ENCODE measurements around the gene DSP. TPM values are rescaled to one million over a fixed set of nuclear protein-coding genes. Genes with fewer than 3 reads are reported as not detected.
A peak's percentile ranks its signal among the peaks of the same experiment; 100 is the strongest.

Gene DSP
- total RNA-seq, 1 experiment from 2014 or later: 109 TPM

- no peak for DNase-seq
- no peak overlapping the region for H3K27ac ChIP-seq
- no peak overlapping the region for H3K4me3 ChIP-seq
- intact Hi-C loops (cut with micrococcal nuclease; ENCODE audit: unreplicated experiment): no loop called here
- H3K27me3 ChIP-seq (ENCODE audit: insufficient read depth, low read depth): no peaks in the 10 kb centered on the region
- TF ChIP-seq EZH2 (IDR thresholded peaks at IDR 0.05; ENCODE audit: low read depth) (no peak), CTCF (conservative IDR thresholded peaks at IDR 0.05) (no peak)
- H3K36me3 ChIP-seq (ENCODE audit: low read depth): peaks cover 5% of the 10 kb centered on the region; the same call in 1 of the 2 replicates
- H3K4me2 ChIP-seq: no peak overlapping the region
- H4K20me1 ChIP-seq (ENCODE audit: insufficient read depth): no peaks in the 10 kb centered on the region
- no peaks in the 10 kb centered on the region for H3K9me3 ChIP-seq (ENCODE audit: insufficient read depth, low read depth)
- H3F3A ChIP-seq (ENCODE audit: insufficient read depth, low read depth): no peaks in the 10 kb centered on the region; the same call in 1 of the 2 replicates
- no TSS peak for BruUV-seq (replicated peaks)
- POLR2A ChIA-PET (ENCODE audit: unreplicated experiment): no interaction called here
- no peaks in the 10 kb centered on the region for H3K79me2 ChIP-seq (ENCODE audit: low read depth)
- H2AFZ ChIP-seq: no peak overlapping the region
- no peaks in the 10 kb centered on the region for H3K9me2 ChIP-seq (ENCODE audit: insufficient read depth)
- CTCF ChIA-PET: no interaction called here
- H3K4me1 ChIP-seq (replicated peaks; ENCODE audit: insufficient read depth): no peaks in the 10 kb centered on the region
These were observed 63.0 kb downstream of the DSP start for GRCh38 chr6:7604506-7604905.

- no peaks in the 10 kb centered on the region for H3K27me3 ChIP-seq (ENCODE audit: insufficient read depth, low read depth)
- H3K9me3 ChIP-seq (ENCODE audit: insufficient read depth, low read depth): no peaks in the 10 kb centered on the region
- peak; percentile 47 for DNase-seq
- CTCF ChIA-PET: interaction anchor here (0.6 to 1.9 kb wide), 6 partner anchors 23 to 766 kb away, joined by 3 to 13 read pairs (median 4); partner anchors contain the start of genes CAGE1 and RIOK1
- peak overlapping the region; percentile 50; the same call in 1 of the 2 replicates for H3K4me2 ChIP-seq
- intact Hi-C loops (cut with micrococcal nuclease; ENCODE audit: unreplicated experiment): loop anchor here (1.0 to 5.0 kb wide), 7 partner anchors 190 to 1058 kb away; partner anchors contain the start of gene SSR1
- H3K79me2 ChIP-seq (ENCODE audit: low read depth): no peaks in the 10 kb centered on the region
- no peak for TF ChIP-seq EZH2 (IDR thresholded peaks at IDR 0.05; ENCODE audit: low read depth)
- peak; percentile 74 for TF ChIP-seq CTCF (conservative IDR thresholded peaks at IDR 0.05)
- H2AFZ ChIP-seq: no peak overlapping the region
- no peaks in the 10 kb centered on the region for H3K36me3 ChIP-seq (ENCODE audit: low read depth)
- no peak overlapping the region for H3K27ac ChIP-seq
- POLR2A ChIA-PET (ENCODE audit: unreplicated experiment): no interaction called here
- H4K20me1 ChIP-seq (ENCODE audit: insufficient read depth): no peaks in the 10 kb centered on the region
- H3F3A ChIP-seq (ENCODE audit: insufficient read depth, low read depth): peaks cover 3% of the 10 kb centered on the region
- H3K4me1 ChIP-seq (replicated peaks; ENCODE audit: insufficient read depth): peaks cover 7% of the 10 kb centered on the region
- no peaks in the 10 kb centered on the region for H3K9me2 ChIP-seq (ENCODE audit: insufficient read depth)
- no peak overlapping the region for H3K4me3 ChIP-seq
- TSS peak; percentile 7 for BruUV-seq (replicated peaks)
These were observed 74.3 kb downstream of the DSP start for GRCh38 chr6:7615611-7616383.

GRCh38 chr6:7617801-7618764 lies 76.6 kb downstream of the DSP start:
- H4K20me1 ChIP-seq (ENCODE audit: insufficient read depth): no peaks in the 10 kb centered on the region
- no peaks in the 10 kb centered on the region for H3K27me3 ChIP-seq (ENCODE audit: insufficient read depth, low read depth)
- ChIA-PET POLR2A (ENCODE audit: unreplicated experiment) (interaction anchor here (0.6 kb wide), 1 partner anchor 446 kb away, joined by 3 read pairs; the partner anchor contains the start of gene BLOC1S5), CTCF (no interaction called here)
- peak; percentile 83 to 86 for DNase-seq
- H3K4me1 ChIP-seq (replicated peaks; ENCODE audit: insufficient read depth): peaks cover 7% of the 10 kb centered on the region
- H3K4me2 ChIP-seq: peak overlapping the region; percentile 46
- BruUV-seq (replicated peaks): no TSS peak
- H3K27ac ChIP-seq: peak overlapping the region; percentile 48
- TF ChIP-seq EZH2 (IDR thresholded peaks at IDR 0.05; ENCODE audit: low read depth) (no peak), CTCF (conservative IDR thresholded peaks at IDR 0.05) (no peak)
- intact Hi-C loops (cut with micrococcal nuclease; ENCODE audit: unreplicated experiment): loop anchor here (2.0 to 5.0 kb wide), 4 partner anchors 107 to 1061 kb away; no protein-coding TSS in a partner anchor
- H3K9me3 ChIP-seq (ENCODE audit: insufficient read depth, low read depth): no peaks in the 10 kb centered on the region
- H3K9me2 ChIP-seq (ENCODE audit: insufficient read depth): no peaks in the 10 kb centered on the region
- H3K4me3 ChIP-seq: no peak overlapping the region
- no peaks in the 10 kb centered on the region for H3K36me3 ChIP-seq (ENCODE audit: low read depth)
- H2AFZ ChIP-seq: no peak overlapping the region
- H3K79me2 ChIP-seq (ENCODE audit: low read depth): no peaks in the 10 kb centered on the region
- peaks cover 3% of the 10 kb centered on the region for H3F3A ChIP-seq (ENCODE audit: insufficient read depth, low read depth)
